Ramos (cell line): Measurements from ENCODE around the gene PGAP3.
"Not testable (repeated sequence)": the region's sequence is repeated elsewhere in the genome, so short reads cannot be mapped to it uniquely, and the experiment has no call there.

Experiments used
- in situ Hi-C: fragments of 300-500 bp; cut with MboI; formaldehyde crosslinking; loops from one replicate; pipeline ENCODE4 v1.14.3; 2022; ENCODE audit warnings: low sequenced_read_pairs; ENCODE audit not compliant: unreplicated experiment

PGAP3 gene

GRCh38 chr17:39716073-39716818, 28.4 kb upstream of the PGAP3 start:
- in situ Hi-C loops = no loop called here

- in situ Hi-C loops = no loop called here
These were observed 27.7 kb upstream of the PGAP3 start for GRCh38 chr17:39715375-39716072.

GRCh38 chr17:39714234-39714633, 26.4 kb upstream of the PGAP3 start:
- in situ Hi-C loops = no loop called here

GRCh38 chr17:39711851-39712250, 24.0 kb upstream of the PGAP3 start:
- in situ Hi-C loops = no loop called here

DNA sequence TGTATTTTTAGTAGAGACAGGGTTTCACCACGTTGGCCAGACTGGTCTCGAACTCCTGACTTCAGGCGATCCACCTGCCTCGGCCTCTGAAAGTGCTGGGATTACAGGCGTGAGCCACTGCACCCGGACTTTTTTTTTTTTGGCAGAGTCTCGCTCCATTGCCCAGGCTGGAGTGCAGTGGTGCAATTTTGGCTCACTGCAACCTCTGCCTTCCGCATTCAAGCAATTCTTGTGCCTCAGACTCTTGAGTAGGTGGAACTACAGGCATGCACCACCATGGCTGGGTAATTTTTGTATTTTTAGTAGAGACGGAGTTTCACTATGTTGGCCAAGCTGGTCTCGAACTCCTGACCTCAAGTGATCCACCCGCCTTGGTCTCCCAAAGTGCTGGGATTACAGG, 23.2 kb upstream of the PGAP3 start:
- in situ Hi-C loops = not testable (repeated sequence)

GRCh38 chr17:39709998-39710964, 22.4 kb upstream of the PGAP3 start:
- in situ Hi-C loops = no loop called here

- in situ Hi-C loops = no loop called here
These were observed 21.6 kb upstream of the PGAP3 start for GRCh38 chr17:39709319-39709997.

DNA sequence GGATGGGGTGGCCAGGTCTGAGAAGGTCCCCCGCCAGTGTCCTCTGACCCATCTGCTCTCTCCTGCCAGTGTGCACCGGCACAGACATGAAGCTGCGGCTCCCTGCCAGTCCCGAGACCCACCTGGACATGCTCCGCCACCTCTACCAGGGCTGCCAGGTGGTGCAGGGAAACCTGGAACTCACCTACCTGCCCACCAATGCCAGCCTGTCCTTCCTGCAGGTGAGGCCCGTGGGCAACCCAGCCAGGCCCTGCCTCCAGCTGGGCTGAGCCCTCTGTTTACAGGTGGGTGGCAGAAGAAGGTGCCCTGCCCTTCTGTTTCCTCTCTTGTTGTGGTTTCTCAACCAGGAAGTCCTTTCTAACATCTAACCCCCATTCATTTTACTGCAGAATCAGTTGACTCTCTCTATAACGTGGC, 19.1 kb upstream of the PGAP3 start:
- in situ Hi-C loops = no loop called here

GRCh38 chr17:39706383-39706782, 18.5 kb upstream of the PGAP3 start:
- in situ Hi-C loops = no loop called here

GRCh38 chr17:39705786-39706348, 18.0 kb upstream of the PGAP3 start:
- in situ Hi-C loops = no loop called here

DNA sequence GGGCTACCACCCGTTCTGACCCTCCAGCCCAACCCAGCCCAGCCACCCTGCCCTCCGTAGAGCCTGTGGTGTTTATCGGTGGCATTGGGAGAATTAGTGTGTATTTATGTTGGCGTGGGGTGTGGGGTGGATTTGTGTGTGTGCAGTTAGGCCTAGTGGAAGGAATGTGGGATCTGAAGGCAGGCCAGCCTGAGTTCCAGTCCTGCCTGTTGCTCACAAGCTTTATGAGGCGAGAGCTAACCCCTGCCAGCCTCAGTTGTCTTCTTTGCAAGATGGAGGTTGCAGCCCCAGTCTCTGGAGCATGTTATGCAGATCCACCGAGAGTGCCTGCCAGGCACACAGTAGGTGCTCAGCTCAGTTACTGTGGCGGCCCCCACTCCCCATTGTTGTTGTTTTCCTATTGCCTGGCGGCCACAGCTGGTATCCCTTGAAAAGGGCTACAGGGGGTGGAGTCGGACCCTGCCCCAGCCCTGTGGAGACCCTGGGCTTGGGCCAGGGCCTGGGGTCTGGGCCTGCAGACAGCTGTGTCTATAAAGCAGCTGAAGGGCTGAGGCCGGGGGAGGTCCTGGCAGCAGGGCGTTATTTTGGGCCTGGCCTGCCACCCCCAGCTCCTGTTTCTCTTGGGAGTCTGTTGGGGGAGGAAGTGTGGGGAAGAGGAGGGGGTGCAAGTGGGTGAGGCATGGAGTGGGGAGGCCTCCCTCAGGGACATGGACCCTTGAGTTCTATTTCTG, 17.1 kb upstream of the PGAP3 start:
- in situ Hi-C loops = no loop called here

- in situ Hi-C loops = no loop called here
These were observed 16.1 kb upstream of the PGAP3 start for GRCh38 chr17:39703913-39704312.

GRCh38 chr17:39702901-39703893, 15.3 kb upstream of the PGAP3 start:
- in situ Hi-C loops = no loop called here

- in situ Hi-C loops = no loop called here
These were observed 14.0 kb upstream of the PGAP3 start for GRCh38 chr17:39701784-39702422.

- in situ Hi-C loops = no loop called here
These were observed 13.3 kb upstream of the PGAP3 start for GRCh38 chr17:39701012-39701783.

DNA sequence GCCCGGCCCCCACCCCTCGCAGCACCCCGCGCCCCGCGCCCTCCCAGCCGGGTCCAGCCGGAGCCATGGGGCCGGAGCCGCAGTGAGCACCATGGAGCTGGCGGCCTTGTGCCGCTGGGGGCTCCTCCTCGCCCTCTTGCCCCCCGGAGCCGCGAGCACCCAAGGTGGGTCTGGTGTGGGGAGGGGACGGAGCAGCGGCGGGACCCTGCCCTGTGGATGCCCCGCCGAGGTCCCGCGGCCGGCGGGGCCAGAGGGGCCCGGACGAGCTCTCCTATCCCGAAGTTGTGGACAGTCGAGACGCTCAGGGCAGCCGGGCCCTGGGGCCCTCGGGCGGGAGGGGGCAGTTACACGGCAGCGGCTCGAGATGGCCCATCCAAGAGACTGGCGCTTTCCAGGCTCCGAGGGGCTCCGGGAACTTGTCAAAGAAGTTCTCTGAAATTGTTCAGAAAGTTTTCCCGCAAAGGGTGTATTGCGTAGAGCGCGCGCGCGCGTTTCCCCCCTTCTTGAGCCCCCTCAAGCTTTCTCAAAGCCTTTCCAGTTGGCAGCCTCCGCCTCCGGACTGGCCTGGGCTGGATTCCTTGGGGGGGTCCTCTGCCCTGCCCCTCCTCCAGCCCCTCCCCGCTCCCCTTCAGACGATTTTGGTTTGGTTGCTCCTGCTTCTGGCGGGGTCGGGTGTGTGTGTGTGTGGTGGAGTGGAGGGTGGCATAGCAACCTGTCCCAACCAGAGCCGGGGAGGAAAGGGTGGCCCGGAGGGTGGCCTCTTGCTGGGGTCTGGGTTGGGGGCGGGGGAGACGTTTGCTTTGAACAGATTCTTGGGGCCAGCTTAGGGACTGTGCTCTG, 12.5 kb upstream of the PGAP3 start:
- in situ Hi-C loops = no loop called here
